GM18505 (cell line): ENCODE data around the gene VSTM2B.

Experiments used
- ATAC-seq: cut with Tn5 transposase; IDR thresholded peaks from one replicate; pipeline ENCODE4 v1.9.1; 2021; ENCODE audit not compliant: unreplicated experiment
- POLR2A ChIP-seq: IDR thresholded peaks from 4 replicates; pipeline ENCODE4 v1.6.1; 2011; ENCODE audit warnings: borderline replicate concordance; ENCODE audit not compliant: insufficient read depth, insufficient read length; ENCODE audit errors: extremely low read depth

The VSTM2B gene

GRCh38 chr19:29516358-29516725 lies 9.5 kb upstream of the VSTM2B start:
- TF ChIP-seq POLR2A = no peak
- ATAC-seq = no peak

- no peak for TF ChIP-seq POLR2A
- no peak for ATAC-seq
Measured at GRCh38 chr19:29516821-29517395, 8.9 kb upstream of the VSTM2B start.

GRCh38 chr19:29517412-29517811 lies 8.4 kb upstream of the VSTM2B start:
- TF ChIP-seq POLR2A = no peak
- no peak for ATAC-seq

DNA sequence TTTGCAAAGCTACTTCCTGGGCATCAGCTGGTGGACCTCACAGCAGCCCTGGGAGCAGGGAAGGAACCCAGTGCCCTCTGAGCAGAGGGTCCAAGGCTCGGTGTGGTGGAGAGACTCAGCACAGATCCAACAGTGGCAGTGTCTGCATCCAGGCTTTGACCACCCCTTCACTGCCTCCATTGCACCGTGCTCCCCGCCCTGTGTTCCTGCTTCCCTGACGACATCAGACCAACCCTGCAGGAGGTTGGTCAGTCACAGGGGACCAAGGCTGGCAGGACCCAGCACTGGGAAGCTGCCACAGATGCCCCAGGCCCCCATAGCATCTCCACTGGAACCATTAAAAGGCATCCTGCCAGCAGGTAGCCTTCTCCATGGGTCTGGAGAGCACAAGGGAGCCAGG lies 7.8 kb upstream of the VSTM2B start:
- no peak for TF ChIP-seq POLR2A
- ATAC-seq = no peak

DNA sequence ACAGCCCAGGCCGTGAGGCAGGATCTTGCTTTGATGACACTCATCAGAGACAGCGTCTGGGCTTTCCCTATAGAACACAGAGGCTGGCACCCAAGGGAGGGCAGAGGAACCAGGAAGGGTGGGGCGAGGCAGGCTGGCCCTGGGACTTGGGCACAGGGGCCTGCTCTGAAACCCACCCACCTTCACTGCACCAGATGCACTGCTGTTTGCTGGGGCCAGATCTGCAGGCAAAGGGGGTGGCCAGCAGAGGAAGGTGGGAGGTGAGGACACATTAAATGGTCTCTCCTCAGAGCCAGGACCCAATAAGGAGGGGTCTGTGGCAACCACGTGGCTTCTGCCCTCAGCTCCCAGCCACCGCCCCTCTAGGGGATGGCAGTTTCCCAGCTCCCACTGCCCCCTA lies 6.6 kb upstream of the VSTM2B start:
- ATAC-seq = no peak
- TF ChIP-seq POLR2A = no peak

- no peak for ATAC-seq
- TF ChIP-seq POLR2A = no peak
Measured at GRCh38 chr19:29519931-29520330, 5.9 kb upstream of the VSTM2B start.

DNA sequence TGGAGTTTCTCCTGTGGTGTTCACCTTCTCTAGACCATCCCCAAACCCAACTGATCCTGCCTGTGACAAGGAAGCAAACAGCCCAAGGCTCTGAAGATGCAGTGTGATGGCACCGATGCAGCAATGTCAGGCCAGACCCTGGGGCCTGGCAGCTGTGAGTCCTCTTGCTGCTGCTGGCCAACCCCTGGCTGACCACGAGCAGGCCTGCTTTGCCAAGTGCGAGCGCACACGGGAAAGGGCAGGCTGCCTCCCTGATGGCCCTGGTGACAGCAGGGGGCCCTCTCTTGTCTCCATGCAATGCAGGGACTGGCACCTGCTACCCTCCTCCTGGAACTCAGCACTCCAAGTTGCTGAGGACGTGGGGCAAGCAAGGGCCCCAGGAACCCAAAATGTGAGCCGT lies 5.4 kb upstream of the VSTM2B start:
- TF ChIP-seq POLR2A = no peak
- no peak for ATAC-seq

GRCh38 chr19:29521291-29522075 lies 4.3 kb upstream of the VSTM2B start:
- no peak for ATAC-seq
- no peak for TF ChIP-seq POLR2A

DNA sequence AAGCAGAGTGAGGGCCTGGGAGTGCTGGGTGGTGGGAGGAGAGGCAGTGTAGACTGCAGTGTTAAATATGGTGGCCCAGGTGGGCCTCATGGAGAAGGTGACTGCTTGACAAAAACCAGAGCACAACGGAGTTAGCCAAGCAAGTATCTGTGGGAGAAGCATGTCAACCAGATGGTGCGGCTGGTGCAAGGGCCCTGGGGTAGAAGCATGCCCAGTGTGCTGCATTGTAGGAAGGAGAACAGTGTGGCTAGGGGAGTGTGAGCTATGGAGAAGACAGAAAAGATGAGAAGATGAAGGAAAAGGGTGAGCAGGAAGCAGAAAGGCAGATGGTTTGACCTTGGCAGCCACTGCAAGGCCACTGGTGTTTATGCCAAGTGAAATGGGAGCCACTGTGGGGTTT lies 2.2 kb upstream of the VSTM2B start:
- ATAC-seq = no peak
- TF ChIP-seq POLR2A = no peak

DNA sequence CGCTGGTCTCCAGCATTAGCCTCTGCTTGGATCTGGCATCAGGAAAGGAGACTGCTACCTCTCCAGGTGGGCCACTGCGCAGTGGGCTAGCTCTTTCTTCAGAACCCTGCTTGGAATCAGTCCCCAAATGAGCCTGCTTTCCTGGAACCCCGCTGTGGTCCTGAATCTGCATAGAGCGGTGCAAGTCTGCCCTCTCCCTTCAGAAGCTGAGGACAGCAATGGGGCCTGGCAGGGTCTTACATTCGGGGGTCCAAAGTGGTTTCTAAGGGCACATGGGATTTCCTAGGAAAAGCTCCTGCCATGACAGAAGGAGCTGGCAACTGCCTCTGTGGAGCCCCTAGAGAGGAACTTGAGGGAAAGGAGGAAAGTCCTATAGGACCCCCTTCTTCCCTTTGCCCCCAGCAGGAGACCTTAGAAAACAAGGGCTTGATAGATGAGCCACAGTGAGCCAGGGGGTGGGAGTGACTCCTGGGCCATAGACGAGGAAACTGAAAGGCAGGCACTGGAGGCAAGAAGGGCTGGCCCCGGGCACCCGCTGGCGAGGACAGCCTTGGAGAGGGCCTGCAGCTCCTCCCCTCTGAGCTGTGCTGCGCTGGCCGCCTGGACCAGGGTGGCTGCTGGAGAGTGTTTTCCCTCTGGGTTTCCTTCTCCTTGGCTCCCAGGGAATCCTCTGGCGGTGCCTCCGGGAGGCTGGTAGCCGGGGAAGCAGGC lies 1.4 kb upstream of the VSTM2B start:
- no peak for TF ChIP-seq POLR2A
- no peak for ATAC-seq

GRCh38 chr19:29524912-29525831 lies 622 bp upstream of the VSTM2B start:
- no peak for TF ChIP-seq POLR2A
- no peak for ATAC-seq

DNA sequence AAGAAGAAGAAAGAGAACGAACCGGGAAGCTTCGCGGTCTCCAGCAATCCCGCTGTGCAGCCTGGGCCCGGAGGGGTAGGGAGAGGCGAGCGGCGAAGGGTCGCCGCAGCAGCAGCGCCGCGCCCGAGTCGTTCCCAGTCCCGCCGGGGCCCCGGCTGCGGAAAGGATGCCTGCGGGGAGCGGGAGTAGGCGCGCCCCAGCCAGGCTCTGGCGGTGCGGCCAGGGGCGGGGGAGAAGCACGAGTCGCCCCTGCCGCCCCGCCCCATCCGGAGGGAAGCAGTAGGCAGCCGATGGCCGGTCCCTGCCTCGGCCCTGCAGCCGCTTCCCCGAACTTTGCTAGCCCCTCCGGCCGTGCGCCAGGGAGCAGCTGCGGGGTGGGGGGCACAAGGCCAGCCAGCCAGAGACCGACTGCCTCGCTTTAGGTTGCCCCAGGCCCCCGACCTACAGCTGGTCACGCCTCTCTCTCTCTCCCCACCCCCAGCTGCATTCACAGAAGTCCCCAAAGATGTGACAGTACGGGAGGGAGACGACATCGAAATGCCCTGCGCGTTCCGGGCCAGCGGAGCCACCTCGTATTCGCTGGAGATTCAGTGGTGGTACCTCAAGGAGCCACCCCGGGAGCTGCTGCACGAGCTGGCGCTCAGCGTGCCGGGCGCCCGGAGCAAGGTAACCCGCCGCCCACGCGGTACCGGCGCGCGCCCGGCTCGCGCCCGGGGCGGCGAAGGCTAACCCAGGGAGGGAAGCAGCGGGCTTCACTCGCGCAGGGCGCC lies 1.1 kb downstream of the VSTM2B start:
- TF ChIP-seq POLR2A = no peak
- no peak for ATAC-seq

- no peak for ATAC-seq
- no peak for TF ChIP-seq POLR2A
Measured at GRCh38 chr19:29527500-29528328, 1.9 kb downstream of the VSTM2B start.
